ENCODE results near the gene DHH. TPM values are rescaled to one million over a fixed set of nuclear protein-coding genes. Genes with fewer than 3 reads are reported as not detected.

Gene DHH
- total RNA-seq, 1 donor from 2014 or later = 1.5 TPM

DNA sequence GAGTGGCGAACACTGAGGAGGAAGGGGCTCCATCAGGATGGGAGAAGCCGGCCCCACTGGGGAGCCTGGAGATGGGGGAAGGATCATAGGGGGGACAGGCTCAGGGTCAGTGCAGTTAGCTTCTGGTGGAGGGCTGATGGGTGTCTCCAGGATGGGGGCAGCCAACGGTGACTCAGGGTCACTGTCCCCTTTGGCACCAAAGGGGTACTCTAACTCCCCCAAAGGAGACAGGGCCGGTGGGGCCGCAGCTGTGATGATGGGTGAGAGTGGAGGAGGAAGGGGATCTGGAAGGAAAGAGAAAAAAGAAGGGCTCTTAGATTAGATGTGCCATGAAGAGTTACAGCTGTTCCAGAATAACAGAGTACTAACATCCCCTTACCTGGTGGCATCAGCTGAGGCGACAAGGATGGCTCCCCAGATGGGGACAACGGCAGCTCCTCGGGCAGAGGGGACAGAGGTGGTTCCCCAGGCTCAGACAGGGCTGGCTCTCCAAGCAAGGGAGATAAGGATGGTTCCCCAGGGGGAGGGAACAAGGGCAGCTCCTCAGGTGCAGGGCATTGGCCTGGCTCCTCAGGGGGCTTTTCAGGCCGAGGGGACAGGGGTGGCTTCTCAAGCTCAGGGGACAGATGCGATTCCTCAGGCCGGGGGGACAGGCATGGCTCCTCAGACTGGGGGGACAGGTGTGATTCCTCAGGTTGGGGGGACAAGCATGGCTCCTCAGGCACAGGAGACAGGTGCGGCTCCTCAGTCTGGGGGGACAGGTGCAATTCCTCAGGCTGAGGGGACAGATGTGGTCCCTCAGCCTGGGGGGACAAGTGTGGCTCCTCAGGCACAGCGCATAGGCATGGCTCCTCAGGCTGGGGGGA is 43.9 kb downstream of the DHH start:
- intact Hi-C loops (cut with DNase I) = no loop called here
- no peak for DNase-seq (ENCODE audit: extremely low spot score in 2 of 2)
- Histone ChIP-seq H3K9me3 (no peaks in the 10 kb centered on the region), H3K36me3 (peaks cover 0 to 87% of the 10 kb centered on the region in 2 donors), H3K4me3 (no peak overlapping the region), H3K4me1 (peaks cover 14% of the 10 kb centered on the region), H3K27ac (no peak overlapping the region), H3K27me3 (no peaks in the 10 kb centered on the region)
- TF ChIP-seq, protein P1, sequence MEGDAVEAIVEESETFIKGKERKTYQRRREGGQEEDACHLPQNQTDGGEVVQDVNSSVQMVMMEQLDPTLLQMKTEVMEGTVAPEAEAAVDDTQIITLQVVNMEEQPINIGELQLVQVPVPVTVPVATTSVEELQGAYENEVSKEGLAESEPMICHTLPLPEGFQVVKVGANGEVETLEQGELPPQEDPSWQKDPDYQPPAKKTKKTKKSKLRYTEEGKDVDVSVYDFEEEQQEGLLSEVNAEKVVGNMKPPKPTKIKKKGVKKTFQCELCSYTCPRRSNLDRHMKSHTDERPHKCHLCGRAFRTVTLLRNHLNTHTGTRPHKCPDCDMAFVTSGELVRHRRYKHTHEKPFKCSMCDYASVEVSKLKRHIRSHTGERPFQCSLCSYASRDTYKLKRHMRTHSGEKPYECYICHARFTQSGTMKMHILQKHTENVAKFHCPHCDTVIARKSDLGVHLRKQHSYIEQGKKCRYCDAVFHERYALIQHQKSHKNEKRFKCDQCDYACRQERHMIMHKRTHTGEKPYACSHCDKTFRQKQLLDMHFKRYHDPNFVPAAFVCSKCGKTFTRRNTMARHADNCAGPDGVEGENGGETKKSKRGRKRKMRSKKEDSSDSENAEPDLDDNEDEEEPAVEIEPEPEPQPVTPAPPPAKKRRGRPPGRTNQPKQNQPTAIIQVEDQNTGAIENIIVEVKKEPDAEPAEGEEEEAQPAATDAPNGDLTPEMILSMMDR (IDR thresholded peaks at IDR 0.05) = no peak
- no peak for TF ChIP-seq POLR2AphosphoS5 (IDR thresholded peaks at IDR 0.05; ENCODE audit: insufficient read depth in 1 of 2, low read depth in 1 of 2)
- TF ChIP-seq POLR2A (IDR thresholded peaks at IDR 0.05) = no peak

DNA sequence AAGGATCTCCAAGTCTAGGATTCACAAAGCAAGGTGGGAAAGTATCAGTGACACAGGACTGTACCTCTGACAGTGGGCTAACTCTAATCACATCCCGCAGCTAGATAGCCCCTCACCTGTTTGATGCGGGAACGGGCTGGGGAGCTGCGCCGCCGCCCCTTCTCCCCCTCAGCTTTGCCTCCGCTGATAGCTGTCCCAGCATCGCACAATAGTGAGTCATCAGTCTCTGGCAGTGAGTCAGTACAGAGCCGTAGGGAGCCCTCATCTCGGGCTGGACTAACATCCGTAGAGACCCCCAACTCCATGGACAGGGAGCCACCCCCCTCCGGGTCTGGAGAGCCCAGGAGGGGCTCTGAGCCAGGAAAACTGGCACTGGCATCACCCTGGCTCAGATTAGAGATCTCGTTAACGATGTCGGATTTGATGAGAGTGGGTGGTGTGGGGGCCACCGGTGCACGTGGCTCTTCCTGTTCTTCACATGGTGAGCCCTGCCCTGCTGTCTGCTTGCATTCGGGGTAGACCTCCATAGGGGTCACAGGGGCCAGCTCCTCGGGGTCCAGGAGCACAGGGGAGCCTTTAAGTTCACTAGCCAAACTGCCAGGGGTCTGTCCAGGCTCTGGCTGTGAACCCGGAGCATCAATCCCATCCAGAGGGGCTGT is 44.9 kb downstream of the DHH start:
- H3K36me3 ChIP-seq = peaks cover 3 to 95% of the 10 kb centered on the region in 2 donors

DNA sequence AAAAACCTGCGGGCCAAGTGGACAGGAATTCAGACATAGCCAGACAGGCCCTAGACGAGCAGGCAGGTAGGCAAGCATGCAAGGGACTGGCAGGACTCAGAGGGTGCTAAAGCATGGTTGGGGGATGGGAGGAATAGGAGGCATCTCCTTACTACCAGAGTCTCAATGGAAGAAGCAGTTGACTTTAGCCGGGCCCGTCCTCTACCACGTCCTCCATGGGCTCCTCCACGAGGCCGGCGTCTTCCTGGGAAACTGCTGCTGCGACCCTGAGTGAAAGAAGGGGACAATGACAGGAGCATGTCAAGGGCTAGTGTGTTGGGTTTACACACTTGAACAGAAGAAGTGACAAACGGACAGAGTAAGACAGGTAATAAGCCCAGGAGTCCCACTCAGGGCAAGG is 45.6 kb downstream of the DHH start:
- H3K4me3 ChIP-seq = no peak overlapping the region
- intact Hi-C loops (cut with DNase I) = no loop called here
- no peak overlapping the region for H3K27ac ChIP-seq
- TF ChIP-seq POLR2AphosphoS5 (IDR thresholded peaks at IDR 0.05; ENCODE audit: insufficient read depth in 1 of 2, low read depth in 1 of 2) (no peak), POLR2A (IDR thresholded peaks at IDR 0.05) (no peak)
- TF ChIP-seq, protein P1 (IDR thresholded peaks at IDR 0.05) = no peak
- H3K36me3 ChIP-seq = peaks cover 3 to 95% of the 10 kb centered on the region in 2 donors
- DNase-seq (ENCODE audit: extremely low spot score in 2 of 2) = no peak
- H3K9me3 ChIP-seq = no peaks in the 10 kb centered on the region
- no peaks in the 10 kb centered on the region for H3K4me1 ChIP-seq
- H3K27me3 ChIP-seq = no peaks in the 10 kb centered on the region

More for the DNA sequence above, 44.9 kb downstream of the DHH start:
- peaks cover 5% of the 10 kb centered on the region for H3K4me1 ChIP-seq
- no peaks in the 10 kb centered on the region for H3K27me3 ChIP-seq
- no peaks in the 10 kb centered on the region for H3K9me3 ChIP-seq
- TF ChIP-seq POLR2AphosphoS5 (IDR thresholded peaks at IDR 0.05; ENCODE audit: insufficient read depth in 1 of 2, low read depth in 1 of 2) = no peak
- no peak for TF ChIP-seq POLR2A (IDR thresholded peaks at IDR 0.05)
- TF ChIP-seq, protein P1 (IDR thresholded peaks at IDR 0.05) = no peak
- no peak for DNase-seq (ENCODE audit: extremely low spot score in 2 of 2)
- intact Hi-C loops (cut with DNase I) = no loop called here
- H3K27ac ChIP-seq = no peak overlapping the region
- H3K4me3 ChIP-seq = no peak overlapping the region

DNA sequence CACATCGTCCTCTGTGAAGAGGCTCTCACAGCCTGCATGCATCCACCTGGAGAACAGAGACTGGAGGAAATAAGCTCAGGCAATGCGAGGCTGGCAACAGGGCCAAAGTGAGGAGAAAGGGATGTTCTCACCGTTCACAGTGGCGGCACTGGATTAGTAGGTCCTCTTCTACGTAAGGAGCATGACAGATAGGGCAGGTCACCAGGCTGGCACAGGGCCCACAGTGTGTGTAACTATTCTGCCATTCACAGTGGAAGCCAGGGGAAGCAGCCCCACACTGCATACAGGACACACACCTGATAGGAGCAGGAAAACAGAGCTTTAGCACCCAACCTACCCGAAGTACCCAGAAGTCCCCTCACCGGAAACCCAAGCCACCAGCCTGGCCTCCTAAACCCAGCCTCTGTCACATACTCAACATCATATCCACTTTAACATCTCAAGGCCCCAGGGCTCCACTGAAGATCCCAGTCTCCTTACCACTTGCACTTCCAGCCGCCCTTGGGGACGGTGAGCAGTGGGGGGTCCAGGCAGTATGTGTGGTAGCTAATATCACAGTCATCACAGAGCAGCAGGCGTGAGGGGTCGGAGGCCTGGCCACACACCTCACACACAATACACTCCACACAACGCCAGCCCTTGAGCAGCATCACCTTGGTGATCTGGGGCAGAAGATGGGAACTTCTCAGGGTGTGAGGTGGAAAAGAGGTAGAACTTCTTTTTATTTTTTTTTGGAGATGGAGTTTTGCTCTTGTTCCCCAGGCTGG is 48.3 kb downstream of the DHH start:
- Histone ChIP-seq H3K4me1 (no peaks in the 10 kb centered on the region), H3K9me3 (no peaks in the 10 kb centered on the region), H3K27me3 (no peaks in the 10 kb centered on the region), H3K4me3 (no peak overlapping the region), H3K27ac (no peak overlapping the region), H3K36me3 (peaks cover 3 to 96% of the 10 kb centered on the region in 2 donors)
- TF ChIP-seq POLR2AphosphoS5 (IDR thresholded peaks at IDR 0.05; ENCODE audit: insufficient read depth in 1 of 2, low read depth in 1 of 2) (no peak), POLR2A (IDR thresholded peaks at IDR 0.05) (no peak)
- TF ChIP-seq, protein P1 (IDR thresholded peaks at IDR 0.05) = no peak
- intact Hi-C loops (cut with DNase I) = no loop called here
- DNase-seq (ENCODE audit: extremely low spot score in 2 of 2) = no peak

All from vagina (tissue), 2 donors.